Endothelial cell of umbilical vein (primary cell): Measurements from ENCODE around the gene NPAT.

Experiments used
- POLR2A ChIP-seq: IDR thresholded peaks from 2 replicates; pipeline ENCODE4 v1.6.1; 2012; ENCODE audit warnings: low read depth, mild to moderate bottlenecking, control low read depth, low read length
- POLR2AphosphoS5 ChIP-seq: IDR thresholded peaks from 2 replicates; pipeline ENCODE4 v1.6.1; 2012; ENCODE audit warnings: low read depth, mild to moderate bottlenecking, control low read depth, low read length, moderate library complexity; ENCODE audit not compliant: insufficient read depth
- TF ChIP-seq, protein P1 (sequence below), 2 donors: IDR thresholded peaks; 1 replicate in 1 of 2; 2 replicates in 1 of 2; pipeline ENCODE4 v1.5.1; 2011; ENCODE audit warnings: low read length in 2 of 2, mild to moderate bottlenecking in 2 of 2, moderate library complexity in 2 of 2, control low read depth in 1 of 2, inconsistent platforms in 1 of 2, low read depth in 1 of 2; ENCODE audit not compliant: insufficient read depth in 1 of 2; ENCODE audit errors: extremely low read depth in 1 of 2

DNA sequence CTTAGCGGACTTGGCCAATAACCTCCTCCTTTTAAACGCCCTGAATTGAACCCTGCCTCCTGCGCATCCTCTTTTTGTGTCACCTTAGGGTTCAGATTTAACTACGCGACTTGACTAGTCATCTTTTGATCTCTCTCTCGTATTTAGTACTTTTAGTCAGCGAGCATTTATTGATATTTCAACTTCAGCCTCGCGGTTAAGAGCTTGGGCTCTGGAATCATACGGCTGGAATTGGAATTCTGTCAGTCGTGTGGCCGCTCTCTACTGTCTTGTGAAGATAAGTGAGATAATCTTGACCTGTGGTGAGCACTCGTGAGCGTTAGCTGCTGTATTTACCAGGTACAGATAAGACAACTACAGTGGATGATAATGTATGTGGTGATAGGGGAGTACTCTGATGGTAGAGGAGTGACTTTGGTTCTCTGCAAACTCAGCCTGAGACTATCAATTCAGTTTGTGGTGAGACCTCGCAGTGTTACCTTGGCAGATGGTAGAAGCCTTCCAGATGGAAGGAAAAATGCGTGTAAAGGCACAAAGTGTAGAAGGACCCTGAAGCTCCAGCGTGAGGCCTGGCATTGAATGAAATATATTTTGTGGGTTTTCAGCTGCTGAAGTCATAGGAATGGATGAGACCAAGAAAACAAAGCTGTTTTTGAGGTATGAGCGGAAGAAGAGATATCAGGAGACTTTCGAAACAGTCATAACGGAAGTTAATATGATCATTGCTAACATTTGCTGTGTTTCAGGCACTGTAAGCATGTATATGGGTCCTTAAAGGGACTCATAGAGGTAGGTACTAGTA, 1.1 kb upstream of the NPAT start:
- TF ChIP-seq POLR2AphosphoS5 = no peak
- TF ChIP-seq, protein P1, sequence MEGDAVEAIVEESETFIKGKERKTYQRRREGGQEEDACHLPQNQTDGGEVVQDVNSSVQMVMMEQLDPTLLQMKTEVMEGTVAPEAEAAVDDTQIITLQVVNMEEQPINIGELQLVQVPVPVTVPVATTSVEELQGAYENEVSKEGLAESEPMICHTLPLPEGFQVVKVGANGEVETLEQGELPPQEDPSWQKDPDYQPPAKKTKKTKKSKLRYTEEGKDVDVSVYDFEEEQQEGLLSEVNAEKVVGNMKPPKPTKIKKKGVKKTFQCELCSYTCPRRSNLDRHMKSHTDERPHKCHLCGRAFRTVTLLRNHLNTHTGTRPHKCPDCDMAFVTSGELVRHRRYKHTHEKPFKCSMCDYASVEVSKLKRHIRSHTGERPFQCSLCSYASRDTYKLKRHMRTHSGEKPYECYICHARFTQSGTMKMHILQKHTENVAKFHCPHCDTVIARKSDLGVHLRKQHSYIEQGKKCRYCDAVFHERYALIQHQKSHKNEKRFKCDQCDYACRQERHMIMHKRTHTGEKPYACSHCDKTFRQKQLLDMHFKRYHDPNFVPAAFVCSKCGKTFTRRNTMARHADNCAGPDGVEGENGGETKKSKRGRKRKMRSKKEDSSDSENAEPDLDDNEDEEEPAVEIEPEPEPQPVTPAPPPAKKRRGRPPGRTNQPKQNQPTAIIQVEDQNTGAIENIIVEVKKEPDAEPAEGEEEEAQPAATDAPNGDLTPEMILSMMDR (IDR thresholded peaks at IDR 0.05; ENCODE audit: extremely low read depth in 1 of 2, insufficient read depth in 1 of 2, low read depth in 1 of 2, low read length in 2 of 2) = no peak
- no peak for TF ChIP-seq POLR2A
